Left lobe of liver (tissue), 2 donors: ENCODE data around the gene ALDH1A3. TPM values are rescaled to one million over a fixed set of nuclear protein-coding genes. Genes with fewer than 3 reads are reported as not detected.

Experiments
- ATAC-seq: fragments of 200-7000 bp; cut with Tn5 transposase; one replicate; pipeline ENCODE4 v1.9.1; 2020; ENCODE audit warnings: mild to moderate bottlenecking, moderate library complexity
- DNase-seq: peaks from one replicate; pipeline ENCODE4 v3.0.0-alpha.2; 2020; ENCODE audit warnings: low spot score
- total RNA-seq: library from RNA; stranded (reverse); gene quantifications from one replicate; pipeline ENCODE4 v1.2.1, GENCODE V29; 2021
- donor health status: DM: no; HTN: no; CAD: no; lungs with moderate emphysema.
- donor health status: DM: no; HTN: yes; CAD: no.

The ALDH1A3 gene
- total RNA-seq, 1 donor from 2014 or later: 4.0 TPM

DNA sequence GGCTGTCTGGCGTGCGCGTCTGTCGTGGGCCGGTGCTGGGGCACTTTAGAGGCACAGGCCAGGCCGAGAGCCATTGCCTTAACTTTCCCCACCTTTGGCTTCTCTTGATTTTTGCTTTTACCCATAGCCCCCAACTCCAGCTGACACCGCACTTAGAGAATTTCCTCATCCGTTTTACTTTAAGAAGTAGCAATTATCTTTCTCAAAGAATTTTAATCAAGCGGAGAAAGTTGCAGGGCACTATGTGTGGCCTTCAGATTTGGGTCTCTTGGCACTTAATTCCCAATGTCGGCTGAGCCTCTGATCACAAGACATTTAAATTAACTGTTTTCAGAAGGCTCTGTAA, 1.2 kb downstream of the ALDH1A3 start:
- ATAC-seq (no peak), DNase-seq (no peak)

DNA sequence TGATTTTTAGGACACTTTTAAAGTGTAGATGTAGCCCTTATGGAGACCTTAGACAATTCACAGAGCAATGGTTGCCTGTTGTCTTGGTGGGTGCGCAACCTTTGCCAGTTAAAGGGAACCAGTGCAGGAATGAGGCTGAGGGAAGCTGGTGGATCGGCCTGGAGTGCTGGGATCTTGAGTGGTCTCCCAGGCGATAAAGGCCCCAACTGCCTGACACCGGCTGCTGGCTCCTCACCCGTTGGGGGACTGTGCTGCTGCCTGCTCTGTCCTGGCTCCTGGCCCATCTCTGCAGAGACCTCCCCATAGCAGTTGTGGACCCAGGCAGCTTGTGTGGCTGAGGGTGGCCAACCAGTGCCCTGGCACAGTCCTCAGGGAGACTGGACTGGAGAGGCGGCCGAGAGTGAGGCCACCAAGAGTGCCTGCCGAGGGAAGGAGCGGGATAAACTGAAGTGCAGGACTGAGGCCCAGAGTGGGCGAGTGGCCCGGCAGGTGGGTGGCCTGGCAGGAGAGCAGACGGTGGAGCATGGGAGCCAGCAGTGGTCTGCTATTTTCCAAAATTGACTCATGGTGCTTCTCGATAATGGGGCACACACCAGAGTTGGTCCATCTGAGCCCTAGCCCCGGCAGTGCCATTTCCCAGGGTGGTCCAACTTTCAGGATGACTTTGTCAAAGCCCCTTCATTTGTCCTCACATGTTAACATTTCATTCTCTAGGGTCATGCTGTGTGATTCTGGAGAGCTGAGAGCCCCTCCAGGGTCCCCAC, 2.1 kb downstream of the ALDH1A3 start:
- DNase-seq (no peak), ATAC-seq (no peak)

DNA sequence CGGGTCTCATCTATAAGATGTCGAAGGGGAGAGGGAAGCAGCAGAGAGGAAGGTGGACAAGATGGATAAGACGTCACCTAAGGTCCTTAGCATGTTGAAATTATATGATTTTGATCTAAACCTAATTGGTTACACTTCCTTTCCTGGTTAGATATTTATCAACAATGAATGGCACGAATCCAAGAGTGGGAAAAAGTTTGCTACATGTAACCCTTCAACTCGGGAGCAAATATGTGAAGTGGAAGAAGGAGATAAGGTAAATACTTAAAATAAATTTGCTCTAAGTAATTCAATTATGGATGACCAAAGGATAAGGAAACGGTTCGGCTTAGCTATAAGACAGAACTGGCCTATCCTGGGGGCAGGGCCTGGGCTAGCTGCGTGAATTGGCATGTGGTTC, 5.5 kb downstream of the ALDH1A3 start:
- no peak for DNase-seq
- no peak for ATAC-seq

GRCh38 chr15:100885811-100886210, 6.2 kb downstream of the ALDH1A3 start:
- no peak for ATAC-seq

DNA sequence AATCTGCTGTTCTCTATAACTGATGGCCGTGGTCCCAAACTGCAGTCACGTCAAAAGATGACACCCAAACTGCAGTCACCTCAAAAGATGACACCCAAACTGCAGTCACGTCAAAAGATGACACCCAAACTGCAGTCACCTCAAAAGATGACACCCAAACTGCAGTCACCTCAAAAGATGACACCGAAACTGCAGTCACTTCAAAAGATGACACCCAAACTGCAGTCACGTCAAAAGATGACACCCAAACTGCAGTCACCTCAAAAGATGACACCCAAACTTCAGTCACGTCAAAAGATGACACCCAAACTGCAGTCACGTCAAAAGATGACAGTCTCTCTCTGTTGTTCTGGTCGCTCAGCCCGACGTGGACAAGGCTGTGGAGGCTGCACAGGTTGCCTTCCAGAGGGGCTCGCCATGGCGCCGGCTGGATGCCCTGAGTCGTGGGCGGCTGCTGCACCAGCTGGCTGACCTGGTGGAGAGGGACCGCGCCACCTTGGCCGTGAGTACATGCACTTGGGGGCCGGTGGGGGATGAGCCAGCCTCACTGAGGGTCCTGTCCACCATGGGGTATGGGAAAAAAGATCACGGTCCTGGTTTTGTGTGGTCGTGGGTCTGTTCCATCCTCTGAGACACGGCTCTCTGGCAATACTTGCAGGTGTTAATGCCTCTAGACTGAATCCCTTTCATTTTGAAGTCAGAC, 7.7 kb downstream of the ALDH1A3 start:
- ATAC-seq (no peak), DNase-seq (no peak)

More at GRCh38 chr15:100885811-100886210, 6.2 kb downstream of the ALDH1A3 start:
- DNase-seq: no peak

DNA sequence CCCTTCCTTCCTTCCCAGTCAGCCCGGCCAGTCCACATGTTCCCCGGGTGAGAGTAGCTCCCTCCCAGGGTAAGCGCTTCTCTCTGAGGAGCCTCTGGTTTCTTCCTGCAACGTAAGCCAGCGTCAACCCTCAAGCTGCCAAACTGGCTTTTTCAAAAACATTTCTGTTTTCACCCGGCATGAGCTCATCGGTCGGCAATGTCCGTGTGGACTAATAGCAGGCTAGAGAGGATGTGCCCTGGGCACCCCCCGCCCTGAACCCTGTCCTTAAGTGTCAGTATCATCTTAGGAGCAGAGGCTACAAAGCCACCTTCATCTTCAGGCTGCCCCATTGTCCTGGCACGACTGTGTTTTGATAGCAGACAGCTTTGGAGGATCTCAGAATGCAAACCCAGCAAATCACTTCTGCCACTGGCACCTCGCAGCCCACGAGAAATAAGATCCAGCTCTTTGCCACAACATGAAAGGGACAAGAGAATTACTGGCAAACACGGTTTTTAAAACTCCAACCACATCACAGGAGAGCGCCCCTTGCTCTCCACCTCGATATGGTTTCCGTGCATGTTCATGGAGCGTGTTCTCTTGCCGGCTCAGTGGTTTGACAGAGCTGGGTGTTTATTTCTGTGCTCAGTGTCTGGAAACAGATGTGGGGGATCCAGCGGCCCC, 9.9 kb downstream of the ALDH1A3 start:
- DNase-seq (no peak), ATAC-seq (no peak)

DNA sequence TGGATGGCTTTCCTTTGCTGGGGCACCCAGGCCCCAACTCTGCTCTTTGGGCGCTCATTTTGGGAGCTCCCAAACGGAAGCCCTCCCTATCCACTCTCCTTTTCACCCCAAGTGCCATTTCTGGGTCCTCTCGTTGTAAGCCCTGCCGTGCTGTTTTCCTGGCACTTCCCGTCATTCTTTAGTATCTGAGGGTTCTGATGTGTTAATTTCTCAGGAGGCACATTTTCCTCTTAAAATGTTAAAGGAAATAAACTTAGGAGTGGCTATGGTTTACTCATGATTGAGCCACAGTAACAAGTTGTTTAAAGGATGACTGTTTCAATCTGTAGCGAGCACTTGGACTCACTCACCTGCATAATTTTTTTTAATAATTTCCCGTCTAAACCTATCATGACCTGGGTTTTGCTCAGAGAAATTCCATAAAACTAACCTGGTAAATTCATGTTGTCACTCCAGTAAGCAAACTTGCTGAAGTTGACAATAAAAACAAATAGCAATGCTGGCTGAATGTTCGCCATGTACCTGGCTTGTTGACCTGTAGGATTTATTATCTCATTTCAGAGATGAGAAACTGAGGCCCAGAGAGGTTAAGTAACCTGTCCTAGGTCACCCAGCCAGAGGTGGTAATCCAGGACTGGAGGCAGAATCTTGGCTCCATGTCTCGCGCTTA, 10.6 kb downstream of the ALDH1A3 start:
- DNase-seq: no peak
- no peak for ATAC-seq

DNA sequence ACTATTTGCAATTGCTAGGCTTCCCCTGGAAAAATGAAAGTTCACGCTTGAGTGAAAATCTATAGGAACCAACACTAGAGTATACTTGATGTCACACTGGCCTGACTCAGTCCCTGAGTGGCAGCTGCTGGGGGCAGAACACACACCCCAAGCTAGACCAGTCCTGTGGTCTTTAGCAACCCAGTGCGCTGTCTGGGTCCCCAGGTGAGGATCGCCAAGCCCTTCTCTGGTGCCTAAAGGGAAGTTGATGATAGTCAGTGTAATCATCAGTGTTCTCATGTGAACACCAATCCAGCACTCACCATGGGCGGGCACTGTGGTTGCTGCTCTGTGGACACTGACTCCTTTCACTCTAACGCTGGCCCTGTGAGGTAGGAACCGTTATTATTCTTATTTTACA, 11.2 kb downstream of the ALDH1A3 start:
- DNase-seq (no peak), ATAC-seq (no peak)

DNA sequence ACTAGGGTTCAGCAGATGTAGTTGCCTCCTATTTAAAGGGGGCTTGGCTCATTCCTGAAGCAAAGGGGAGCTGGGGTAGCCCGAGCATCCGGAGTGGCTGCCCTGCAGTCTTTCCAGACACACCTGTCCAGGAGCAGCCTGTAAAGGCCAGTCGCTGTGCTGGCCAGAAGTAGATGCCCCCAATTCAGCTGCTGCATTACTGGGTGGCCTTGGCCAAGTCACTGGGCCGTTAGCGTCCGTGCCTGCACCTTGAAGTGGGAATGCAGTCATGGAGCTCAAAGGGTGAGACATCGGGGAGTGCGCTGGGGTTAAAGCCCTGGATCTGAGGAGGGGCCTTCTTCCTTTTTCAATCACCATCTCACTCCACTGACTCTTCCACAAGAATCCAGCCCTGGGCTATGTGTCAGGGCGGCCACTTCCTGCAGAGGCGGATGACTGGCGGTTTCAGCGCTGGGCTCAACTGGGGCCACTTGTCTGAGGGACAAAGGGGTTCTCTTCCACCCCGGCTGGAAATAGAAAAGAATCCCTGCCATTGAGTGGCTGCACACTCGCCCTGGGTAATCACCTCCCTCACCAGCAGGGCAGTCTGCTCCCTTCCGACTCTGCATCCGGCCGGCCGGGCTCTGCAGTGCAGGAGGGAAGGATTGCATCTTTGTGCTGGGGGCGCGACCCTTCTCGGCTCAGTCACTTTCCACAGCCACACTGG, 11.8 kb downstream of the ALDH1A3 start:
- DNase-seq (no peak), ATAC-seq (no peak)

GRCh38 chr15:100892013-100892355, 12.4 kb downstream of the ALDH1A3 start:
- DNase-seq (no peak), ATAC-seq (no peak)

- ATAC-seq (no peak), DNase-seq (no peak)
Observed at GRCh38 chr15:100893261-100893963, 13.8 kb downstream of the ALDH1A3 start.

DNA sequence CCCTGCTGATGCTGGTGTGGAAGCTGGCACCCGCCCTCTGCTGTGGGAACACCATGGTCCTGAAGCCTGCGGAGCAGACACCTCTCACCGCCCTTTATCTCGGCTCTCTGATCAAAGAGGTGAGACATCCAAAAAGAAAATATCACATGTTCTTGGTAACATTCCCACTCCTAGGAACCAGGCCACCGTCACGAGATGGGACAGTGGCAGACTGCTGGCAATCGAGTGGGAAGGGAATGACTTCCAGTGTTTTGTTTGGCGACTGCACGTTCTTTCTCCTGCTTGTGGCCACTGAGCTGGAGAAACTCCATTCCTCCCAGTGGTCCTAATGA, 14.3 kb downstream of the ALDH1A3 start:
- no peak for DNase-seq
- no peak for ATAC-seq

GRCh38 chr15:100895721-100896120, 16.1 kb downstream of the ALDH1A3 start:
- ATAC-seq (no peak), DNase-seq (no peak)

DNA sequence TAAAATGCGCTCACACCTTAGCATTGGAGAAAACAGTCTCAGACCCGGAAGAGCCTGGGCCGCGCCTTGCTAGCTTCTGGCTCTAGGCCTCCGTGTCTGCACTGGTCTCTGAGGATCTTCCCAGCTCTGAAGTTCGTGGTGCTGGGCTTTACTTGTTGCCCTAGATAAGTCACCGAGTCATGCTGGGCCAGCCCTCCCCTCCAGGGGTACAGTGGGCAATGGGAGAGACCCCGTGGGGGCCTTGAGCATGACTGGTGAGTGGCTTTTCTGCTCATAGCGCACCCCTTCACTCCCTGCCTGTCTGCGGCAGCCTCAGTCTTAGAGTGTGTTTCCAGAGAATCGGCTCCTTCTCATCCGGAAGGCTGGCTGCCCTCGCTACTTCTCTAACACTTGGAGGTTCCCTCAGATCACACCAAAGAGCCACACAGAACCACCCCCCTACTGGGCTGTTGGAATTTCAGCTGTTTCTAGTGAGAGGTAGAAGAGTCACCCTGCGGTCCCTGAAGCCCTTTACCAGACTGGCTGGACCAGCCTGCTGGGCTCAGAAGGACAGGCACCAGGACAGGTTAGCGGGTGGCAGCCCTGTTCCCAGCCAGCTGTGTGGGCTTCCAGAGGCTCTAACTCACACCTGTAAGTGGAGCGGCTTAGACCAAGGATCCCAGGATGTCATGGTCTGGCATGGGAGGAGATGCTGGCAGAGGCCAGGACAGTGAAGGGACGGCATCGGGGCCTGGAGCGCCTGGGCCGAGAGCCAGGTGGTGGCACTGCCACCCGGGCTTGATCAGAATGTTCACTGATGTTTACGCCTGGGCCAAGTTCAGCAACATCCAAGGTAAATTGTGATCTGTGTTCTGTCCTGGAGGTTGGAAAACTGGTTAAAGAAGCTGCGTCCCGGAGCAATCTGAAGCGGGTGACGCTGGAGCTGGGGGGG, 17.9 kb downstream of the ALDH1A3 start:
- DNase-seq (no peak), ATAC-seq (no peak)

- DNase-seq (no peak), ATAC-seq (no peak)
Observed at GRCh38 chr15:100898152-100898490, 18.5 kb downstream of the ALDH1A3 start.

- ATAC-seq (no peak), DNase-seq (no peak)
Observed at GRCh38 chr15:100898661-100899462, 19.2 kb downstream of the ALDH1A3 start.

DNA sequence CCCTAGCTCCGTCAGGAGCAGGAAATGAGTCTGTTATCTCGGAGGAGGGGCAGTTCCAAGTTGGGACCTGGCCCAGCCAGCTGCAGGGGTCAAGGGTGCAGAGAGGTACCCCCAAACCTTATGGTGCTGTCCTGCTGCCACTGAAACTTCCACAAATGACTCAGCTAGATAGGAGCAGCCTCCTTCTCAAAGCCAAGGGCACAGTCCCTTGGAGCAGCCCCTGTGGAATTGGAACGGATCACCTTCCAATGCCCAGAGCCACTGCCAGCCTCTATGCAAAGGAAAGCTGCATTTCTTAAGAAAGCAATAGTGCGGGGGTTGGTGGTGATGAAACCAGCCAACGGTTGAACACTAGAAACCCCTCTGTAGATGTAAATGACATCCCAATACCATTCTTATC, 20.0 kb downstream of the ALDH1A3 start:
- no peak for DNase-seq
- ATAC-seq: no peak

GRCh38 chr15:100900136-100900794, 20.6 kb downstream of the ALDH1A3 start:
- ATAC-seq (no peak), DNase-seq (no peak)
